ENCODE measurements around the gene FRMD1.

GRCh38 chr6:168050881-168051586, 28.0 kb downstream of the FRMD1 start:
- TF ChIP-seq GATA3 (IDR thresholded peaks at IDR 0.05; ENCODE audit: low read depth, low read length), result no peak
- TF ChIP-seq GATA2 (IDR thresholded peaks at IDR 0.05; ENCODE audit: low read depth, low read length), result no peak

Measured in SH-SY5Y (cell line).